HEK293 (cell line): Measurements from ENCODE around the gene KBTBD13.

Source experiments
- ATF2 ChIP-seq: fragments of 450-650 bp; formaldehyde crosslinking; IDR thresholded peaks from 2 replicates; pipeline ENCODE4 v1.5.1; 2016; ENCODE audit warnings: missing biosample characterization, missing genetic modification characterization, low read depth
- GLI4 ChIP-seq: fragments of 450-650 bp; formaldehyde crosslinking; IDR thresholded peaks from 2 replicates; pipeline ENCODE4 v1.5.1; 2016; ENCODE audit warnings: missing biosample characterization, missing genetic modification characterization
- KLF16 ChIP-seq: fragments of 450-650 bp; formaldehyde crosslinking; IDR thresholded peaks from 2 replicates; pipeline ENCODE4 v1.5.1; 2017; ENCODE audit warnings: missing biosample characterization, missing genetic modification characterization
- KLF9 ChIP-seq: fragments of 450-650 bp; formaldehyde crosslinking; IDR thresholded peaks from 2 replicates; pipeline ENCODE4 v1.5.1; 2016; ENCODE audit warnings: missing biosample characterization, missing genetic modification characterization, low read depth
- PATZ1 ChIP-seq: fragments of 450-650 bp; formaldehyde crosslinking; IDR thresholded peaks from 2 replicates; pipeline ENCODE4 v1.5.1; 2016; ENCODE audit warnings: missing biosample characterization, missing genetic modification characterization
- REPIN1 ChIP-seq: fragments of 450-650 bp; formaldehyde crosslinking; IDR thresholded peaks from 2 replicates; pipeline ENCODE4 v1.5.1; 2017; ENCODE audit warnings: missing biosample characterization, missing genetic modification characterization, low read depth
- YY1 ChIP-seq: fragments of 450-650 bp; formaldehyde crosslinking; IDR thresholded peaks from 2 replicates; pipeline ENCODE4 v1.5.1; 2018; ENCODE audit warnings: missing biosample characterization, missing genetic modification characterization
- ZNF174 ChIP-seq: fragments of 450-650 bp; formaldehyde crosslinking; IDR thresholded peaks from 2 replicates; pipeline ENCODE4 v1.5.0; 2017; ENCODE audit warnings: missing biosample characterization, mild to moderate bottlenecking, missing genetic modification characterization
- ZNF561 ChIP-seq: fragments of 450-650 bp; IDR thresholded peaks from 2 replicates; pipeline ENCODE4 v1.5.1; 2018; ENCODE audit warnings: missing biosample characterization, missing genetic modification characterization, borderline replicate concordance
- ZNF785 ChIP-seq: fragments of 450-650 bp; formaldehyde crosslinking; IDR thresholded peaks from 2 replicates; pipeline ENCODE4 v1.5.1; 2016; ENCODE audit warnings: missing biosample characterization, missing genetic modification characterization
- ZNF837 ChIP-seq: fragments of 450-650 bp; formaldehyde crosslinking; IDR thresholded peaks from 2 replicates; pipeline ENCODE4 v1.5.1; 2016; ENCODE audit warnings: missing biosample characterization, missing genetic modification characterization
- TF ChIP-seq, protein P1 (sequence below): fragments of 450-650 bp; formaldehyde crosslinking; IDR thresholded peaks from 2 replicates; pipeline ENCODE4 v1.5.1; 2016; ENCODE audit warnings: missing biosample characterization, missing genetic modification characterization

DNA sequence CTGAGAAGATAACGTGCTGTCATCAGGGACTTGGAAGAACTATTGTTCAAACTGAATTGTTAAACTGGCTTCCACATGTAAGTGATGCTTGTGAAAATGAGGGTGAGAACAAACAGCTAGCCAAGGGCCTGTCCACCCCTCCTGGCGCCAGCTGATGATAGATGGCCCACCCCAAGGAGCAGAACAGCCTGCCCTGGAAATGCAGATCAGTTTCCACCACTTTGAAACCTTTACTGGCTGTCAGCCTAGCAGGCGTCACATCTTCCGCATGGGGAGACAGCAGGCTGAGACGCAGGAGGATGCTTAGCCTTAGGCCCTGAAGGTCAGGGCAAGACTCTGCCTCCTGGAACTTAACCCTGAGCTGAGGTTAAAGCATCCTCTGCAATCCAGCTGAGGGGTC lies 37.7 kb upstream of the KBTBD13 start:
- TF ChIP-seq ZNF561 (no peak), REPIN1 (tag by site-specific recombination) (no peak), PATZ1 (no peak), ATF2 (no peak), GLI4 (tag by site-specific recombination) (no peak), ZNF174 (tag by site-specific recombination) (no peak), ZNF837 (tag by site-specific recombination) (no peak), KLF16 (no peak), ZNF785 (no peak), KLF9 (tag by site-specific recombination) (no peak), YY1 (tag by site-specific recombination) (no peak)
- TF ChIP-seq, protein P1, sequence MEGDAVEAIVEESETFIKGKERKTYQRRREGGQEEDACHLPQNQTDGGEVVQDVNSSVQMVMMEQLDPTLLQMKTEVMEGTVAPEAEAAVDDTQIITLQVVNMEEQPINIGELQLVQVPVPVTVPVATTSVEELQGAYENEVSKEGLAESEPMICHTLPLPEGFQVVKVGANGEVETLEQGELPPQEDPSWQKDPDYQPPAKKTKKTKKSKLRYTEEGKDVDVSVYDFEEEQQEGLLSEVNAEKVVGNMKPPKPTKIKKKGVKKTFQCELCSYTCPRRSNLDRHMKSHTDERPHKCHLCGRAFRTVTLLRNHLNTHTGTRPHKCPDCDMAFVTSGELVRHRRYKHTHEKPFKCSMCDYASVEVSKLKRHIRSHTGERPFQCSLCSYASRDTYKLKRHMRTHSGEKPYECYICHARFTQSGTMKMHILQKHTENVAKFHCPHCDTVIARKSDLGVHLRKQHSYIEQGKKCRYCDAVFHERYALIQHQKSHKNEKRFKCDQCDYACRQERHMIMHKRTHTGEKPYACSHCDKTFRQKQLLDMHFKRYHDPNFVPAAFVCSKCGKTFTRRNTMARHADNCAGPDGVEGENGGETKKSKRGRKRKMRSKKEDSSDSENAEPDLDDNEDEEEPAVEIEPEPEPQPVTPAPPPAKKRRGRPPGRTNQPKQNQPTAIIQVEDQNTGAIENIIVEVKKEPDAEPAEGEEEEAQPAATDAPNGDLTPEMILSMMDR (tag by site-specific recombination), result no peak
